Keratinocyte (primary cell): Measurements from ENCODE around the gene KIF3A.

Experiments used
- CTCF ChIP-seq, 3 experiments: IDR thresholded peaks in 1 of 3; conservative IDR thresholded peaks in 1 of 3; optimal IDR thresholded peaks in 1 of 3; 2 replicates in 2 of 3; 3 replicates in 1 of 3; pipeline versions ENCODE3 to v1.5.1; 2011; ENCODE audit warnings: low read length in 3 of 3, mild to moderate bottlenecking in 3 of 3, moderate library complexity in 2 of 3, control low read depth in 1 of 3, inconsistent platforms in 1 of 3; ENCODE audit not compliant: insufficient read depth in 2 of 3; ENCODE audit errors: extremely low read depth in 1 of 3
- EZH2 ChIP-seq: IDR thresholded peaks from one replicate; pipeline ENCODE4 v1.6.1; 2012; ENCODE audit warnings: inconsistent platforms, mild to moderate bottlenecking, low read length, moderate library complexity

- TF ChIP-seq CTCF (optimal IDR thresholded peaks at IDR 0.05 in 1 of 3, IDR thresholded peaks at IDR 0.05 in 1 of 3, conservative IDR thresholded peaks at IDR 0.05 in 1 of 3; ENCODE audit: extremely low read depth in 1 of 3, insufficient read depth in 2 of 3, low read length in 3 of 3) (no peak), EZH2 (no peak)
Measured at GRCh38 chr5:132750471-132751230, 13.3 kb upstream of the KIF3A start.
